PC-9 (cell line): ENCODE measurements around the gene ZDHHC8. TPM values are rescaled to one million over a fixed set of nuclear protein-coding genes. Genes with fewer than 3 reads are reported as not detected.

Source experiments
- BruUV-seq: library from RNA; stranded (reverse); fragments of 400-500 nt; replicated peaks from 2 replicates; lab custom pipeline; 2021; lab: Mats Ljungman, UMichigan
- CTCF ChIA-PET: fragments of 300-600 bp; sonication (Branson Sonifier 250); formaldehyde crosslinking; loops from one replicate; lab custom pipeline; 2022; ENCODE audit warnings: antibody characterized with exemption; lab: Charles Lee
- POLR2A ChIA-PET: fragments of 300-600 bp; sonication (Branson Sonifier 250); formaldehyde crosslinking; loops from one replicate; lab custom pipeline; 2022; ENCODE audit warnings: antibody characterized with exemption; ENCODE audit not compliant: unreplicated experiment; lab: Charles Lee
- DNase-seq, 2 experiments: peaks; one replicate each; pipeline versions ENCODE4 v3.0.0 to v3.0.0-alpha.2; 2015 to 2022; ENCODE audit warnings: mixed read lengths in 1 of 2
- H2AFZ ChIP-seq: fragments of 200-600 bp; sonication (generic); 2 replicates; pipeline ENCODE4 v1.8.1; 2017; ENCODE audit warnings: antibody characterized with exemption
- H3F3A ChIP-seq: fragments of 200-600 bp; sonication (generic); 2 replicates; pipeline ENCODE4 v1.8.1; 2017; ENCODE audit warnings: antibody characterized with exemption, mild to moderate bottlenecking, low read depth; ENCODE audit not compliant: insufficient read depth
- H3K27ac ChIP-seq: fragments of 200-600 bp; sonication (generic); 2 replicates; pipeline ENCODE4 v1.6.1; 2016; ENCODE audit warnings: mixed run types
- H3K27me3 ChIP-seq: fragments of 200-600 bp; sonication (generic); 2 replicates; pipeline ENCODE4 v1.6.1; 2016; ENCODE audit warnings: low read depth, mixed run types; ENCODE audit not compliant: insufficient read depth
- H3K36me3 ChIP-seq: fragments of 200-600 bp; sonication (generic); 2 replicates; pipeline ENCODE4 v1.6.1; 2016; ENCODE audit warnings: low read depth, mixed run types
- H3K4me1 ChIP-seq: fragments of 200-600 bp; sonication (generic); replicated peaks from 2 replicates; pipeline ENCODE4 v1.6.1; 2016; ENCODE audit warnings: mixed run types; ENCODE audit not compliant: insufficient read depth
- H3K4me2 ChIP-seq: fragments of 200-600 bp; sonication (generic); 2 replicates; pipeline ENCODE4 v1.6.1; 2017; ENCODE audit warnings: mixed run types
- H3K4me3 ChIP-seq: fragments of 200-600 bp; sonication (generic); 2 replicates; pipeline ENCODE4 v1.6.1; 2016; ENCODE audit warnings: mixed run types
- H3K79me2 ChIP-seq: fragments of 200-600 bp; sonication (generic); 2 replicates; pipeline ENCODE4 v1.6.1; 2017; ENCODE audit warnings: low read depth, mixed run types
- H3K9me2 ChIP-seq: fragments of 200-600 bp; sonication (generic); 2 replicates; pipeline ENCODE4 v1.8.1; 2017; ENCODE audit warnings: mild to moderate bottlenecking; ENCODE audit not compliant: insufficient read depth
- H3K9me3 ChIP-seq: fragments of 200-600 bp; sonication (generic); 2 replicates; pipeline ENCODE4 v1.8.1; 2016; ENCODE audit warnings: low read depth; ENCODE audit not compliant: insufficient read depth
- H4K20me1 ChIP-seq: fragments of 200-600 bp; sonication (generic); 2 replicates; pipeline ENCODE4 v1.8.1; 2017; ENCODE audit not compliant: insufficient read depth
- CTCF ChIP-seq: fragments of 200-600 bp; sonication (generic); conservative IDR thresholded peaks from 2 replicates; pipeline ENCODE4 v1.6.1; 2017; ENCODE audit warnings: mixed run types, antibody characterized with exemption, mild to moderate bottlenecking, moderate library complexity
- EZH2 ChIP-seq: fragments of 200-600 bp; sonication (generic); IDR thresholded peaks from 2 replicates; pipeline ENCODE4 v1.8.0; 2017; ENCODE audit warnings: antibody characterized with exemption, low read depth
- intact Hi-C: fragments of 100-400 bp; cut with micrococcal nuclease; formaldehyde crosslinking; loops from one replicate; pipeline ENCODE4 v1.10.0; 2022; ENCODE audit not compliant: unreplicated experiment
- total RNA-seq: library from RNA; stranded (reverse); gene quantifications from 2 replicates; pipeline ENCODE4 v1.2.3, GENCODE V29; 2021

ZDHHC8 gene
- total RNA-seq, 1 experiment from 2014 or later, result 34.4 TPM

GRCh38 chr22:20086101-20086599 lies 45.5 kb upstream of the ZDHHC8 start:
- ChIA-PET CTCF (no interaction called here), POLR2A (no interaction called here)
- H3K79me2 ChIP-seq, result peaks cover 51% of the 10 kb centered on the region
- no peak overlapping the region for H3K27ac ChIP-seq
- H3K9me2 ChIP-seq, result no peaks in the 10 kb centered on the region
- no peaks in the 10 kb centered on the region; the same call in 1 of the 2 replicates for H3K4me1 ChIP-seq
- H3F3A ChIP-seq, result peaks cover 2% of the 10 kb centered on the region; the same call in 1 of the 2 replicates
- H2AFZ ChIP-seq, result no peak overlapping the region
- H3K36me3 ChIP-seq, result no peaks in the 10 kb centered on the region
- no peaks in the 10 kb centered on the region for H3K9me3 ChIP-seq
- no peak overlapping the region for H3K4me3 ChIP-seq
- no peaks in the 10 kb centered on the region for H3K27me3 ChIP-seq
- intact Hi-C loops, result no loop called here
- no peak for DNase-seq
- TF ChIP-seq EZH2 (no peak), CTCF (no peak)
- no TSS peak for BruUV-seq
- H3K4me2 ChIP-seq, result no peak overlapping the region
- peaks cover 21% of the 10 kb centered on the region for H4K20me1 ChIP-seq

- intact Hi-C loops, result no loop called here
- Histone ChIP-seq H3K9me3 (no peaks in the 10 kb centered on the region), H3K4me2 (no peak overlapping the region), H4K20me1 (peaks cover 21% of the 10 kb centered on the region), H3K36me3 (no peaks in the 10 kb centered on the region), H3K27ac (no peak overlapping the region), H2AFZ (no peak overlapping the region), H3K4me3 (no peak overlapping the region), H3F3A (no peaks in the 10 kb centered on the region), H3K9me2 (no peaks in the 10 kb centered on the region), H3K79me2 (peaks cover 45% of the 10 kb centered on the region), H3K27me3 (no peaks in the 10 kb centered on the region), H3K4me1 (no peaks in the 10 kb centered on the region; the same call in 1 of the 2 replicates)
- DNase-seq, result no peak
- ChIA-PET CTCF (no interaction called here), POLR2A (no interaction called here)
- TF ChIP-seq EZH2 (no peak), CTCF (no peak)
- no TSS peak for BruUV-seq
Observed at GRCh38 chr22:20086763-20087162, 44.8 kb upstream of the ZDHHC8 start.

GRCh38 chr22:20087319-20088262 lies 44.0 kb upstream of the ZDHHC8 start:
- H3K27me3 ChIP-seq, result no peaks in the 10 kb centered on the region

More at GRCh38 chr22:20087319-20088262, 44.0 kb upstream of the ZDHHC8 start:
- H3K79me2 ChIP-seq, result peaks cover 36% of the 10 kb centered on the region
- no peak for TF ChIP-seq CTCF
- TF ChIP-seq EZH2, result no peak
- H3K27ac ChIP-seq, result no peak overlapping the region
- POLR2A ChIA-PET, result no interaction called here
- DNase-seq, result no peak
- no peaks in the 10 kb centered on the region for H3F3A ChIP-seq
- CTCF ChIA-PET, result no interaction called here
- peaks cover 21% of the 10 kb centered on the region for H4K20me1 ChIP-seq
- intact Hi-C loops, result no loop called here
- H3K9me2 ChIP-seq, result no peaks in the 10 kb centered on the region
- H3K4me1 ChIP-seq, result no peaks in the 10 kb centered on the region
- BruUV-seq, result no TSS peak
- H3K4me2 ChIP-seq, result no peak overlapping the region
- no peaks in the 10 kb centered on the region for H3K9me3 ChIP-seq
- H3K4me3 ChIP-seq, result no peak overlapping the region
- H3K36me3 ChIP-seq, result no peaks in the 10 kb centered on the region
- no peak overlapping the region for H2AFZ ChIP-seq
